ENCODE results near the gene NOTCH2. TPM values are rescaled to one million over a fixed set of nuclear protein-coding genes. Genes with fewer than 3 reads are reported as not detected.

NOTCH2 gene
- total RNA-seq, 1 donor from 2014 or later = 180 TPM

DNA sequence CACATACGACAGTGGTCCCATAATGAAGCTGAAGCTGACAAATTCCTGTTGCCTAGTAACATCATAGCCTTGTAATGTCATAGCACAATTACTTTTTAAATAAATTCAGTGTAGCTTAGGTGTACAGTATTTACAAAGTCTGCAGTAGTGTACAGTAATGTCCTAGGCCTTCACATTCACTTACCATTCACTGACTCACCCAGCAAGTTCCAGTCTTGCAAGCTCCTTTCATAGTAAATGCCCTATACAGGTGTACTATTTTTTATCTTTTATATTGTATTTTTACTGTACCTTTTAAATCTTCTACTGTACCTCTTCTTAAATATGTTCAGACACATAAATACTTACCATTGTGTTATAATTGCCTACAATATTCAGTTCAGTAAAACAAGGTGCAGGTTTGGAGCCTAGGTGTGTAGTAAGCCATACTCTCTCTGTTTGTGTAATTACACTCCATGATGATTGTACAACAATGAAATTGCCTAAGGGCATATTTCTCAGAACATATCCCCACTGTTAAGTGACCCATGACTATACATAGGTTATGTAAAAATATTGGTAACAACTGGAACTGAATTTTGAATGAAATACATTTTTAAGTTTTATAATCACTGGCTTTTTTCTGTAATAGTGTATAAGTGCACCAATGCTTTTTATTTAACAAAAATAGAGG, 139.7 kb downstream of the NOTCH2 start:
- no peak for DNase-seq (ENCODE audit: extremely low spot score, unreplicated experiment)
- Mint-ChIP-seq H3K36me3 (ENCODE audit: unreplicated experiment) (peaks cover 57% of the 10 kb centered on the region), H3K4me1 (ENCODE audit: unreplicated experiment) (no peaks in the 10 kb centered on the region), H3K27ac (ENCODE audit: unreplicated experiment) (no peak overlapping the region), H3K9me3 (ENCODE audit: unreplicated experiment) (peaks cover 14% of the 10 kb centered on the region), H3K4me3 (ENCODE audit: unreplicated experiment) (no peak overlapping the region), H3K27me3 (ENCODE audit: unreplicated experiment) (no peaks in the 10 kb centered on the region)
- TF ChIP-seq, protein P1, sequence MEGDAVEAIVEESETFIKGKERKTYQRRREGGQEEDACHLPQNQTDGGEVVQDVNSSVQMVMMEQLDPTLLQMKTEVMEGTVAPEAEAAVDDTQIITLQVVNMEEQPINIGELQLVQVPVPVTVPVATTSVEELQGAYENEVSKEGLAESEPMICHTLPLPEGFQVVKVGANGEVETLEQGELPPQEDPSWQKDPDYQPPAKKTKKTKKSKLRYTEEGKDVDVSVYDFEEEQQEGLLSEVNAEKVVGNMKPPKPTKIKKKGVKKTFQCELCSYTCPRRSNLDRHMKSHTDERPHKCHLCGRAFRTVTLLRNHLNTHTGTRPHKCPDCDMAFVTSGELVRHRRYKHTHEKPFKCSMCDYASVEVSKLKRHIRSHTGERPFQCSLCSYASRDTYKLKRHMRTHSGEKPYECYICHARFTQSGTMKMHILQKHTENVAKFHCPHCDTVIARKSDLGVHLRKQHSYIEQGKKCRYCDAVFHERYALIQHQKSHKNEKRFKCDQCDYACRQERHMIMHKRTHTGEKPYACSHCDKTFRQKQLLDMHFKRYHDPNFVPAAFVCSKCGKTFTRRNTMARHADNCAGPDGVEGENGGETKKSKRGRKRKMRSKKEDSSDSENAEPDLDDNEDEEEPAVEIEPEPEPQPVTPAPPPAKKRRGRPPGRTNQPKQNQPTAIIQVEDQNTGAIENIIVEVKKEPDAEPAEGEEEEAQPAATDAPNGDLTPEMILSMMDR (IDR thresholded peaks at IDR 0.05) = no peak

DNA sequence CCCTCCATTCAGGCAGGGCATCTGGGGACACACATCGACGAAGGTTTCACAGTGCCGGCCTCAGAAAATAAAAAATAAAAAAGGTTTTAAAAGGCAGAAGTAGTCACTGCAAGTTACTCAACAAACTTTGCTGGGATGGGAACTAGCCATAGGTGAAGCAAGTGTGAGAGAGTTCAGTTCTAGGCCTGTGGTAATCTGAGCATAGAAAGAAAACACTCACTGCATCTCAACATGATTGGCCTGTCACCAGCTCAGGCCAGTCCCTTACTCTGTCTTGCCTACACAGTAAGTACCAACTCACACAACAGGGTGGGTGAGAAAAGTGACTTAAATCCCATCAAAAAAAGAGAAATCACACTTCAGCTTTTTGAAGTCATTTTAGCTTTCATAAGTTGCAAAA, 142.9 kb downstream of the NOTCH2 start:
- no peak overlapping the region for H3K27ac Mint-ChIP-seq (ENCODE audit: unreplicated experiment)
- H3K9me3 Mint-ChIP-seq (ENCODE audit: unreplicated experiment) = no peaks in the 10 kb centered on the region
- TF ChIP-seq, protein P1 (IDR thresholded peaks at IDR 0.05) = no peak
- peaks cover 53% of the 10 kb centered on the region for H3K36me3 Mint-ChIP-seq (ENCODE audit: unreplicated experiment)
- no peak for DNase-seq (ENCODE audit: extremely low spot score, unreplicated experiment)
- H3K4me1 Mint-ChIP-seq (ENCODE audit: unreplicated experiment) = no peaks in the 10 kb centered on the region
- H3K27me3 Mint-ChIP-seq (ENCODE audit: unreplicated experiment) = no peaks in the 10 kb centered on the region
- H3K4me3 Mint-ChIP-seq (ENCODE audit: unreplicated experiment) = no peak overlapping the region

DNA sequence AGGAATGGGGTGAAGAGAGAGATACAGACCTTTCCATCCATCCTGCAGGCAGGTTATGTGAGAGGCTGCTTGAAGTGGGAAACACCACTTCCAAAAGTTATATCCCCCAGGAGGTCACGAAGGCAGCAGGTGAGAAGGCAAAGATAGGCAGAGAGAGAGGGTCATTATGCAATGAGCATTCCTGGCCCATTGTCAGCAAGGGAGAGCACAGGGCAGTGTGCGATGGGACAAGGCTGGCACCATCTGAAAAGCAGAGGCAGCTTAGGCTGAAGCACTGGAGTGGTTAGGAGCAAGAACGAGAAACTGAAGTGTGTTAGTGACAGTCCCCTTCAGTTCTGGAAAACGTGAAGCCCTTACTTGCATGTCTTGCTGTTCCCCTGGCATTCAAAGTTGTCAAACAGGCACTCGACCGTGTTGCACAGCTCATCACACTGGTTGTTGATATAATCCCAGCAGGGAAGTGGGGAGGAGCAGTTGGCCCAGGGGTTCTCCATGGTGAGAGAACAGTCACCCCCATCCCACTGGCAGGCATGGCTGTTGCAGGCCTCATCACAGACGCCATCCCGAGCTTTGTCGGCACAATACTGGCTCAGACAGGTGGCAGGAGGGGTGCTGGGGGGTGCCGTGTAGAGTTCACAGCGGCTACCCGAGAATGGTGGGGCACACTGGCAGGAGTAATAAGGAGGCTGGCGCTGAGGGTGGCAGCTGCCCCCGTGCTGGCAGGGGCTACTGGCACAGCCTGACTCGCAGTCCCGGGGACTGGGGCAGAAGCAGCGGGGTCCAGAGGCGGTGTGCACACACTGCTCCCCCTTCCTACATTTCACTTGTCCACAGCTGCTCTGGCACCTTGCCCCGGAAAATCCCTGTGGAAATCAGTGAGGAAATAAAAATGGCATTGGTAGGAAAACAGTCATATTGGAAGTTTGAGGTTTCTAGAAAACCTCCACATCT, 144.2 kb downstream of the NOTCH2 start:
- Mint-ChIP-seq H3K4me3 (ENCODE audit: unreplicated experiment) (no peak overlapping the region), H3K4me1 (ENCODE audit: unreplicated experiment) (no peaks in the 10 kb centered on the region), H3K9me3 (ENCODE audit: unreplicated experiment) (no peaks in the 10 kb centered on the region), H3K27me3 (ENCODE audit: unreplicated experiment) (no peaks in the 10 kb centered on the region), H3K27ac (ENCODE audit: unreplicated experiment) (no peak overlapping the region), H3K36me3 (ENCODE audit: unreplicated experiment) (peaks cover 61% of the 10 kb centered on the region)
- no peak for DNase-seq (ENCODE audit: extremely low spot score, unreplicated experiment)
- TF ChIP-seq, protein P1 (IDR thresholded peaks at IDR 0.05) = no peak

DNA sequence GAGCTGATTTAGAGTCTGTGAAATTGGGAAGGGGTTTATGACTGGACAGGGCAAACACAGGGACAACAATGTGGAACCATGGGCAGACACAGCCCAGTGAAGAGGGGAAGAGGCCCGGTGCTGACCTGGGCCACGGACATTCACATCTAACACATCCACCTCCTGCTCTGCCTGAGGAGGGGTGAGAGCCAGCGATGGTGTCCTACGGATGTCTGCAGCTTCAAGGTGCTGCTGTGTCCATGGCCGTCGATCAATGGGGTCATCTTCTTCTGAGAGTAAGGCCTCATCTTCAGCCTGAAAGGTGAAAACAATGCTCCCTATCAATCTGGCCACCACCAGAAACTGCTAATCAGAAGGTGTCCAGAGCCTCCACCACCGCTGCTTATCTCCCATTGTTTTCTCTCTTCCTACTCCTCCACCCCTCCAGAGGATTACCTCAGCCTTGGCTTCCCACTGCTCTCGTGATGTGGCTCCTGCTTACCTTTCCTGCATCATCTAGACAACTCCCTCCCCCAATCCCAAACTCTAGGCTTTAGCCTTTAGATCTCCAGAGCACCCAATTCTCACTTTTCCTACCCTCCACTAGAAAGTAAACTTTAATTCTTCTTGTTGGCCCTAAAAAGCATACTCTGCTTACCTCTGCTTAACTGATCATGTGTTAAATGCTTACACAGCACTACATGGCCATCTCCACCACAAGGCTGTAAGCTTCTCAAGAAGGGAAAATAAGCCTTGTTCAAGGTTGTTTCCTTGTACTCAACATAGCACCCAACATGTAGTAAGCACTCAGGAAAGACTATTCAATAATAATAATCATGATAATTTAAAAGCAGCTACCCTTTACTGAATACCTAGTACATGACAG, 149.1 kb downstream of the NOTCH2 start:
- H3K27me3 Mint-ChIP-seq (ENCODE audit: unreplicated experiment) = no peaks in the 10 kb centered on the region
- H3K9me3 Mint-ChIP-seq (ENCODE audit: unreplicated experiment) = no peaks in the 10 kb centered on the region
- no peak overlapping the region for H3K27ac Mint-ChIP-seq (ENCODE audit: unreplicated experiment)
- peaks cover 17% of the 10 kb centered on the region for H3K4me1 Mint-ChIP-seq (ENCODE audit: unreplicated experiment)
- DNase-seq (ENCODE audit: extremely low spot score, unreplicated experiment) = no peak
- TF ChIP-seq, protein P1 (IDR thresholded peaks at IDR 0.05) = no peak
- no peak overlapping the region for H3K4me3 Mint-ChIP-seq (ENCODE audit: unreplicated experiment)
- peaks cover 85% of the 10 kb centered on the region for H3K36me3 Mint-ChIP-seq (ENCODE audit: unreplicated experiment)

Data from osteocyte (in vitro differentiated cells).